Stimulated activated CD8-positive, alpha-beta memory T cell treated with anti-CD3 and anti-CD28 coated beads, Interleukin-2, amount 100 ng/mL, for 1 hour (primary cell): ENCODE results near the gene CASZ1.

Experiments used
- DNase-seq, 2 donors: peaks; one replicate each; pipeline ENCODE4 v3.0.0-alpha.2; 2020; ENCODE audit warnings: low read depth in 2 of 2

Gene CASZ1

GRCh38 chr1:10671622-10672342 is 124.7 kb downstream of the CASZ1 start:
- DNase-seq: no peak

- DNase-seq: no peak
Observed at GRCh38 chr1:10671090-10671489, 125.4 kb downstream of the CASZ1 start.

- no peak for DNase-seq
Observed at GRCh38 chr1:10670190-10670589, 126.3 kb downstream of the CASZ1 start.

DNA sequence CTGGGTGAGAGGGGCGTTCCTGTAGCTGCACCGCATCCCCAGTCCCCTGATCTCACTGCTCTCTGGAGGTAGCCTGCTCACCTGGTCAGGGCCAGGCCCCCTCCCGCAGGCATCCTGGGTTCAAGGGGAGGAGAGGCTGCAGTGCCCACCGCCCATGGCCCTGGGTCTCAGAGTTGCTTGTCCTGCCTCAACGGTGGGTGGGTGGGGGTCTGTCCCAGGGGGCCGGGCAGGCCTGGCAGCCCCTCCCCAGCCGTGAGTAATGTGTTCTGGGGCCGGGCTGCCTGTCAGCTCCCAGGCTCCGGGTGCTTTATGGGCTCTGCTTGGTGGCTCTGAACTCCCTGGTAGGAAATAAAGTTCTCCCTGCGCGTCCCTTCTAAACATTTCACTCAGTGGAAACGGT is 126.9 kb downstream of the CASZ1 start:
- DNase-seq: no peak

- no peak for DNase-seq
Observed at GRCh38 chr1:10667861-10668761, 128.3 kb downstream of the CASZ1 start.

- no peak for DNase-seq
Observed at GRCh38 chr1:10665930-10666850, 130.3 kb downstream of the CASZ1 start.

DNA sequence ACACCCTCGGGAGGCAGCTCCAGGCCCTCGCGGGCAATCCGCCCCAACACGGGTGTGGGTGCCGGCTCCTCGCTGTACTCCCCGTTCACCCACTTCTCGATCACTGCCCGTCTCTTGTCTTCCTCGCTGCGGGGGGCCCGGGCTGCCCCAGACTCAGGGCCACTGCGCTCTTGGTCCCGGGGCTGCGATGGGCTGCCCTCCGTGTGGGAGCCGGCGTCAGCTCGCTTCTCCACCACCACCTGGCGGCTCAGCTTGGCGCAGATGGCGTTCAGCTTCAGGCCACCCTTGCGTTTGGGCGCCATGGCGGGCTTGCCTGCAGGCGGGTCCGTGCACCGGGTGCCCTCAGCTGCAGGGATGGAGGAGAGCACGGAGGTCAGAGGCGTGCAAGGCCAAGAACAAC is 131.2 kb downstream of the CASZ1 start:
- DNase-seq: no peak

GRCh38 chr1:10664251-10664650 is 132.2 kb downstream of the CASZ1 start:
- no peak for DNase-seq

- DNase-seq: no peak
Observed at GRCh38 chr1:10663678-10664035, 132.8 kb downstream of the CASZ1 start.

DNA sequence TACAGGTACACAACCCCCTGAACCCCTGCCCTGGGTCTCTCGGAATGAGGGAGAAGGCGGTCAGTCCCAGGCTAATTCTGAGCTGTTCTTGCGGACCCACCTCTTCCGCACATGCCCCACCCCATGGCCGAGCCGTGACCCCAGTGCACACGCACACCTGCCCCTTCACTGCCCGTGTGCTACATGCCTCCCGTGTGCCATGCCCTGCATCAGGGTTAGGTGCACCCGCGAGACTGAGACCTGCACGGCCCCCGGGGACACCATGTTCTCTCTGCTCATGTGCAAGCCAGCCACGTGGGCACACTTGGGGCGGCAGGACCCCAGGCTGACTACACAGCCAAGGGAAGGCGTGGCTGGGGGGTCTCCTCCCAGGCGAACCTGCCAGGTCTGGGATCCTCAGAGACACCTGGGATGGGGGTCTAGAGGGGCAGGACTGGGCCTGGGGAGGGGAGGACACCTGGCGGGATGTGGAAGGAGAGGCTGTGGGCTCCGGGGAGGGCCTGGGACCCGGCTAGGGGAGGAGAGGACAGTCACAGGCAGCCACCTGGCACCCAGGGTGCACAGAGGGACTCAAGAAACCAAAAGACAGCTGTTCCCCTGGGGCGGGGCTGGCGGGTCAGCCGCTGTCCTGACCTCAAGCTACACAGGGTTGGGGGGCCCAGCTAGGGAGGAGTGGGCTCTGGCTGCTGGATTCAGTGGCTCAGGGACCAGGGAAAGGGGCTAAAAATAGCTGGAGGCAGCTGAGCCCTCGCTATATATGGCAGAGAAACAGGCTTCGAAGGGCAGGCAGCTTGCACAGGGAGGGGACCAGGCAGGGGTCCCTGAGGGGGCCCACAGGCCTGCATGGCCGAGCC is 133.4 kb downstream of the CASZ1 start:
- DNase-seq: no peak

DNA sequence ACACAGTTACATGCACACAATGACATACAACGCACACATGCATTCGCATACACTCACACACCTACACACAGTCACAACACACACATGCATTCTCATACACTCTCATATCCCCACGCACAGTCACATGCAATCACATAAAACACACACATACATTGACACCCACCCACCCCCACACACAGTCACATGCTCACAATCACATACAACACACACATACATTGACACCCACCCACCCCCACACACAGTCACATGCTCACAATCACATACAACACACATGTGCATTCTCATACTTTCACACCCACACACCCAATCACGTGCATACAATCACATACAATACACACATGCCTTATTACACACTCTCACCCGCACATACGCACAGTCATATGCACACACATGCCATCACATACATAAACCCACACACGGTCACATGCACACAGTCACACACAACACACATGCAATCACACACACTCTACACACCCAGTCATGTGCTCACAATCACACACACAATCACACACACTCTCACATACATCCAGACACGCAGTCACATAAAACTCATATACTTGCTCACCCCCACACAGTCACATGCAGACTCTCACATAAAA is 134.3 kb downstream of the CASZ1 start:
- no peak for DNase-seq

DNA sequence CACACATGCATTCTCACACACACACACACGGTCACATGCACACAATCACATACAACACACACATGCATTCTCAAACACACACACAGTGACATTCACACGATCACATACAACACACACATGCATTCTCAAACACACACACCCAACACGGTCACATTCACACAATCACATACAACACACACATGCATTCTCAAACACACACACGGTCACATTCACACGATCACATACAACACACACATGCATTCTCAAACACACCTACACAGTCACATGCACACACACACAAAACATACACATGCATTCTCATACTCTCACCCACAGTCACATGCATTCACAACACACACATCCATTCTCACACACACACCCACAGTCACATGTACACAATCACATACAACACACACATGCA is 135.0 kb downstream of the CASZ1 start:
- DNase-seq: no peak

- DNase-seq: no peak
Observed at GRCh38 chr1:10659646-10660540, 136.6 kb downstream of the CASZ1 start.

DNA sequence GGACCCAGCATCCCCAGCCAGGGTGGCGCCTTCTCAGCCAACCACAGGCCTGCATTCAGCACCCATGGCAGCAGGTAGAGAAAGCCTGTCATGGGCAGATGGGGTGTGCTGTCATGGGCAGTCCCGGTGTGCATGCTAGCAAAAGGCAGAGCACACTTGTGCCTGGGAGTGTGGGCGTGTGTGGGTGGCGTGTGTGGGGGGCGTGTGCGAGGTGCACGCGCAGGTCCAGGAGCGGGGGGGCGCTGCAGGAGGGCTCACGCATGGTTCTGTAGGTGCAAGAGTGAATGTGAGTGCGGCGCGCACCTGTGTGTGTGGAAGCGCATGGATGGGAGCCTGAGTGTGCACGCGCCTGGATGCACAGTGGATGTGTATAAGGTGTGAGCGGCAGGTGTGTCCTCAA is 137.2 kb downstream of the CASZ1 start:
- DNase-seq: no peak

DNA sequence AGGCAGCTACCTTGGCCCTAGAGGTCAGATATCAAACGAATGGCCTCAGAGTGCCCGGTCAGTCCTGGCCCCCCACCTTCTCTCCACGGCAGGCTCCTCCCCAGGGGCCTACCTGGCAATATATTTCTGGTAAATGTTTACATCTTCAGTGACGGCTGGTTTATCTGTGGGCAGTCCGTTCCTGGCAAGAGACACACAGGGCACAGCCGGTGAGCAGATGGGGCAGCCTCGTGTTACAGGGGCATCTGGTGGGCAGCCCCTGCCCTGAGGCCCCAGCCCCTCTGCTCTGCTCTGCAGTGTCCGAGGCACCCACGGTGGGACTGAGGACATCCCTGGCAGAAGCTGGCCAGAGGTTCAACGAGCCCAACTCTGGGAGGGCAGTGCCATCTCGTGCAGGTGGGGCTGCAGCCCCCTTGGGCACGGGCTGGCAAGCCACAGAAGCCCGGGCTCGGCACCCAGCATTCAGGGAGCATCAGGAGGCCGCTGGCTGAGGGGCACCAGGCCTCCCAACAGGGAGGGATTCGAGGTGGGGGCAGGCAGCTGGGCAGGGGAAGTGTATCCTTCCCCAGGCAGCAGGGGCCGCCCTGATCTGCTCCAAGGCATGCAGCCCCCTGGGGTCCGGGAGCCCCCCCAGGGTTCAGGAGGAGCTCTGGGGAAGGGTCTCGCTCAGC is 137.9 kb downstream of the CASZ1 start:
- DNase-seq: no peak

DNA sequence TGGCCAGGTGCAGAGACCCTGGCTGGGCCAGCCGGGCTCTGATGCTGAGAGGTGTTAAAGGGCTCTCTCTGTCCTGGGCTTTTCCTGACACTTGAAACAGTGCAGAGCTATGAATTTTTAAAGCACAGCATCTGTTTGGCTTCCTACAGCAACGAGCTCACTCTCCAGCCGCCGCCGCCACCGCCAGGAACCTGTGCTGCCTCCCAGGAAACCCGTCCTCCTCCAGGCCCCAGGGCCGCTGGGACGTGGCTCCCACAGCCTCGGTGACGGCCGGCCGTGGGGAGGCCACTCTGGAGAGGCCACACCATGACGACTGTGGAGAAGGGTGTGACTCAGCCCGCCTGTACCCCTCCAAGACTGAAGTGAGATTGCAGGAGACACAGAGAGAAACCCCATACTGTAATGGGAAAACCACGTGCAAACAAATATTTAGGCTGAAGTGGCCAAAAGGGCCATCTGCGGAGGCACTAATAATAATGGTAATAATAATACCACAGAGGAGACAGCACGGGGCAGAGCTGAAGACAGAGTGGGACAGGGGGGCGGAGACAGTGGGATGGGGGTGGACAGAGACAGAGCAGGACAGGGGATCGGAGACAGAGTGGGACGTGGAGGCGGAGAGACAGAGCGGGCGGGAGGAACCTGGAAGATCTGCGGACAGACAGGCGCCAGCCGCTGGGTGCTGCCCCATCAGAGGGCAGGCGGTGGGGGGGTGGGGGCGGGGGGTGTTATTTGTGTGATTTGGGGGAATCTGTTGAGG is 139.2 kb downstream of the CASZ1 start:
- DNase-seq: no peak

DNA sequence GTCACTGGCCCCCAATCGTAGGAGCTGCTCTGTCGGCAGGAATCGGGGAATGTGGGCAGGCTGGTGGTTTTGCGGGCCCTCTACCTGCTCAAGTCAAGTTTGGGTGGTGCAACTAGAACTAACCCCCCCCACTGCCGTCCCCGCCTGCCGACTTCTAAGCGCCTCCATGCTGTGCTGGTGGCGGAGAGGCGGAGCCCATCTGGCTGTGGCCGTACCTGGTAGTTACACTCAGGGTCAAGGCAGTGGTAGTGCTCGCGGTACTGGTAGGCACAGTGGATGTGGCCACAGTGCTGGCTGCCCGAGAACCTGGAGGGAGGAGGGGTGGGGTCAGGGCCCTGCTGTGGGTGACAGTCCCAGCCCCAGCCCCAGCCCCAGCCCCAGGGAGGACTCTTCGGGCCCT is 140.0 kb downstream of the CASZ1 start:
- no peak for DNase-seq

GRCh38 chr1:10655002-10655401 is 141.4 kb downstream of the CASZ1 start:
- no peak for DNase-seq
